Hindlimb muscle (tissue), 1 donor: ENCODE results near the gene BFSP2. TPM values are rescaled to one million over a fixed set of nuclear protein-coding genes. Genes with fewer than 3 reads are reported as not detected.
"Not testable (repeated sequence)": the region's sequence is repeated elsewhere in the genome, so short reads cannot be mapped to it uniquely, and the experiment has no call there.

Experiments
- DNase-seq: peaks from one replicate; pipeline ENCODE4 v3.0.0-alpha.2; 2013
- polyA plus RNA-seq: library from polyadenylated mRNA; unstranded; fragments of 120-200 nt; gene quantifications from one replicate; pipeline ENCODE4 v1.2.1, GENCODE V29; 2013; ENCODE audit not compliant: insufficient read length

BFSP2 gene
- polyA plus RNA-seq, 1 donor: not detected

- no peak for DNase-seq
Measured at GRCh38 chr3:133457465-133458067, 57.7 kb downstream of the BFSP2 start.

DNA sequence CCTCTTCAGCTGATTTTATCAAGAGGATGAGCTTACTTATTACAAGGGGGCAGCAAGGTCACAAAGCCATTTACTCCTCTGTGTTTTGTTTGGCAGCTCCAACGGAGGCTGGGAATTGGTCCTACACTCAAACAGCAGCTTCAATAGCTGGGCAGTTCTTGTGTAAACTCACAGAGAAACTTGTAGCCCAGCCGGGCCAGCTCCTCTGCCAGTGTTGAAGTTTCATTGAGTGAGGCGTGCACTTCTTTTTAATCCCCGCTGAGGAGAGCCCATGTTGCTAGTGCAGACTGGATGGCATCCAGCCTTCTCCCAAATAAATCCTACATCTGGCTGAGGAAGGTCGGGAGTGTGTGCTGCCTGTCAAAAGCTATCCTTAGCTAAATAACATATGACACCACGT lies 59.5 kb downstream of the BFSP2 start:
- DNase-seq: peak; percentile 42

GRCh38 chr3:133460809-133461208 lies 61.0 kb downstream of the BFSP2 start:
- DNase-seq: no peak

DNA sequence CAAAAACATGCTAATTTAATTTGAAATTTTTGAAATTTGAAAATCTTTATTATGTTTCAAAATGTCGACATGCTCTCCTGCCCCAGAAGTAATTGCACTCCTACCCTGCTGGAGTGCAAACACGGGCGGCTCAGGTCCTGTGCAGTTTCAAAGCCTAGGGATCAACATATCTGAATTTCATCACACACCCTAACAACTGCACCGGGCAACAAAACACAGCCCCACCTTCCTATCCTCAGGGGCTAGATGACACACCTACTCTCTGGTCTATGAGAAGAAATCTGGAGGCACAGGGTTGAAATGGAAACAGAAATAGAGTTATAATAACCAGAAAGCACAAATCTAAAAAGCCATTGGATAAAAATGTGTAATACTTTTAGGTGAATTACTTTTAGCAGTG lies 61.4 kb downstream of the BFSP2 start:
- no peak for DNase-seq

GRCh38 chr3:133463347-133463860 lies 63.5 kb downstream of the BFSP2 start:
- no peak for DNase-seq

DNA sequence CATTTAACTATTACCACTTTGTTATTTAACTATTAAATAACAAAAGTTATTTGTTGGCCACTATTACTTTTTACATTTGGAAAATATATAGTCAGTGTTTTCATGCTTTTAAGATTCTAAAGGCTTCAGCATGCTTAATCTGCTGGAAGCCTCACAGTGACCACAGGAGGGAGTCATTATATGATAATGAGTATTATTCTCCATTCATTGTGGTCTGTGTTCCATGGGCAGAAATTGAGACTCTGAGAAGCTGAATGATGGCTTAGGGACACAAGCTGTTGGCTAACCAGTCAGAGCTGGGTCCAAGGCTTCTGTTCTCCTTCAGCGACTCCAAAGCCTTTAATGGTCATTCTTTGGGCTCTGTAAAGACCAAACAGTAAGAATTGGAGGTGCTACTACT lies 64.7 kb downstream of the BFSP2 start:
- DNase-seq: no peak

DNA sequence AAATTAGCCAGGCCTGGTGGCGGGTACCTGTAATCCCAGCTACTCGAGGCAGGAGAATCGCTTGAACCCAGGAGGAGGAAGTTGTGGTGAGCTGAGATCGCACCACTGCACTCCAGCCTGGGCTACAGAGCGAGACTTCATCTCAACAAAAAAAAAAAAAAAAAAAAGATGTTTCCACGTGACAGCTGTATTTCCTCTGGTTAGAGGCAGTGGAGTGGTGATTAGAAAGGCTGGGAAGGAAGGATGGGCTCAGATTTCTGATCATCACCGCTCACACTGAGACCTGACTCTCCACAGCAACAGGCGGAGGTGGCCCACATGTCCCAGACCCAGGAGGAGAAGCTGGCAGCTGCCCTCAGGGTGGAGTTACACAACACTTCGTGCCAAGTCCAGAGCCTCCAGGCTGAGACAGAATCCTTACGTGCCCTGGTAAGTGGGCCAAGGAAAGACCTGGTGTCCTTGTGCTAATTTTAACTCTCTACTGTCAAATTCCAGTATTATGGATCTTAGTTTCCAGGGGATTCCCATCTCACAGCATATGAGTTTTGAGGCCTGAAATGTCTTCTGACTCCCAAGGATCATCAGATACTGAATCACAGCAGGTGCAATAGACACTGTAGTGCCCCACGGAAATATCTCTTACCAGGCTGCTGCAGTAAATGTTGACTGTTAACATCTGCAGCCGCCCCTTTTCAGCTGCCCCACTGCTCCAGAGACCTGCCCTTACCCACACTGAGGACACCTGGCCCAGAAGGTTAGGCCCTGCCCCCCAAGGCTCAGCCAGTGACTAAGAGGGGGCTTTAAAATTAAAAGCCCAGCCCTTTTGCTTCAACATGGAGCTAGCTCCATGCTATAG lies 66.9 kb downstream of the BFSP2 start:
- DNase-seq: no peak

GRCh38 chr3:133467780-133468179 lies 67.9 kb downstream of the BFSP2 start:
- no peak for DNase-seq

DNA sequence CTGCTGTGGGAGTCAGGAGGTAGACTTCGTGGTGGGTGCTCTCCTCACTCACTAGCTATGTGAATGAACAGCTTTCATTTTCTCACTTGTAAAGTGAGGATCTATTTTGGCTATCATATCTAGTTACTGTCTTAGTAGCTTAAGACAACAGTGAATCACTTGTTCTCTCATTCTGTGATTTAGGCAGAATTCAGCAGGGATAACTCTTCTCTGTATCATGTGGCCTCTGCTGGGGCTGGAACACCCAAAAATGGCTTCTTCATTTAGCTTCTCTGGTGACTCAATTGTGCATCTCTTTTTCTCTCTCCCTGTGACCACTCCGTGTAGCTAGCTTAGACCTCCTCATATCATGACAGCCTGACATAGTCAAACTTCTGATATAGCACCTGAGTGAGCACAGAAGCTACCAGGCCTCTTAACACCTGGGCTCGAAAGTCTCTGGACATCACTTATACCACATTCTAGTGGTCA lies 68.4 kb downstream of the BFSP2 start:
- DNase-seq: no peak

GRCh38 chr3:133469140-133469731 lies 69.4 kb downstream of the BFSP2 start:
- DNase-seq: no peak

- DNase-seq: no peak
Measured at GRCh38 chr3:133472242-133472641, 72.4 kb downstream of the BFSP2 start.

- DNase-seq: no peak
Measured at GRCh38 chr3:133472889-133473288, 73.0 kb downstream of the BFSP2 start.

GRCh38 chr3:133473472-133474191 lies 73.8 kb downstream of the BFSP2 start:
- not testable (repeated sequence) for DNase-seq

DNA sequence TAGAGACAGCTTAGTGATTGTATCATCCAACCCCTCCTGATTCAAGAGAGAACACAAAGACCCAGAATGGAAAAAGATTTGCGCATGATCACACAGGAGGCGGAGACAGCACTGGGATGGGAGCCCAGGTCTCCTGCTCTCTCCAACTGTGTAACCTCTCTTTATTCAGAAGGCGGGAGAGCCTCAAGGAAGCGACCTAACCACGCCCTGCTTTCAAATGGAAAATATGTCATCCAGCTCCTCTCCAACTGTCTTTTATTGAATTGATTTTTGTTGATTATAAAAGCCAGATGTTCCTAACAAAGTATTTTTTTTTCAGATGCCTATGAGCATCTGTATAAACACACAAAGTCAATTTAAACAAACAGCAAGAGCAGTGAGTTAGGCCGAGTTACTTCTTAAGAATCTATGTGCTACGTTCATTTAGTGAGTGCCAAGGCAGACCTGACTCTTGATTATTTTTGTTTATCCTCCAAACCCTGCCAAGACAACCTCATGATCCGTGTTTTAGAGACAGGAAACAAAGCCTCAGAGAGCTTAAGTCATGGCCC lies 74.5 kb downstream of the BFSP2 start:
- peak; percentile 95 for DNase-seq

GRCh38 chr3:133474817-133475216 lies 75.0 kb downstream of the BFSP2 start:
- peak; percentile 27 for DNase-seq

DNA sequence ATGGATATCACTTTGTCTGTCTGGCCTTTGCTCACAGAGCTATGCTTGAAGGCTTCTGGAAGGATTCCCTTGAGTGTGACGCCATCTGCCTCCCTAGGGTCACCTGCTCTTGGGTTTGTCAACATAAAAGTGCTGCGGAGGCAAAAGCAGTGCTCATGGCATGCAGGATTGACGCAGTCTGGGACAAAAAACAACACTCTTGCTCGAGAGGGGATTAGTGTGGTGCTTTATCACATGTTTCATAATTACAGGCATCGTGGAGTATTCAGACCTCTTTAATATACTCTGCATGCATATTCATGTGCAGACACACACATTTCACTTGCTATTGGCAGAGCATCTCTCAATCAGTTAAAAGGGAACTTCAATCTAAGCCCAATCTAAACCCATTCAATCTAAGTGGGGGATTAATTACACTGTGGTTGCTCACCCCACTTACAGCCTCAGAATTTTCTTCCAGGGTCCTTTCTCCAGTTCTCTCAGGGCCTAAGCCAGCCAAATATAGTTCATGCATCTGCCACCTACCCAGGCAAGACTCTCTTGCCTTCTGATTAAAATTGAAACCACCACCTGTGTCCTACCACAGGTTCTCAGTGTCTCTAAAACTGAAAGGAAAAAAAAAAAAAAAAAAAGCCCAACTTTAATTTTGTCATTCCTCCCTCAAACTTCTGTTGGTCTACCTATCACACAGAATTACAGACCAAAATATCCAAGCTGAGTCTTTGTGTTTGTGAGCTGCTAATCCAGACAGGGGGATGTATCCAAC lies 75.6 kb downstream of the BFSP2 start:
- no peak for DNase-seq

GRCh38 chr3:133476971-133477375 lies 77.1 kb downstream of the BFSP2 start:
- DNase-seq: no peak

DNA sequence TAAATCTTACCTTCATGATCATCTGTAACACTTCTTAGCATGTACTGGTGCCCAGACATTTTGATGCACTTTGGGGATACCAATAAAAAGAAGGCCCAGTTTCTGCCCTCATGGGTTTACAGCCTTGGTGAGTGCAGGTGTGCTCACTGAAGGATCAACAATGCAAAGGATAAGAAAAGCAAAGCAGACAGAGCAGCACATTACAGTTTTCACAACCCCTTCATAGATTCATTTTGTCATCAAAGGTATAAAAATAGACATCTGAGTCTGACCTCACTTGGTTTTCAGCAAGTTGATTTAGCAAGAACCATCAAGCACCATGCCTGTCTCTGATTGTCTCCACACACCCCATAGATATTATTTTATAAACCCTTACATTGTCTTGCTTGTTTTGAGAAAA lies 77.6 kb downstream of the BFSP2 start:
- no peak for DNase-seq

- DNase-seq: no peak
Measured at GRCh38 chr3:133478624-133479023, 78.8 kb downstream of the BFSP2 start.

GRCh38 chr3:133479401-133479800 lies 79.5 kb downstream of the BFSP2 start:
- no peak for DNase-seq

DNA sequence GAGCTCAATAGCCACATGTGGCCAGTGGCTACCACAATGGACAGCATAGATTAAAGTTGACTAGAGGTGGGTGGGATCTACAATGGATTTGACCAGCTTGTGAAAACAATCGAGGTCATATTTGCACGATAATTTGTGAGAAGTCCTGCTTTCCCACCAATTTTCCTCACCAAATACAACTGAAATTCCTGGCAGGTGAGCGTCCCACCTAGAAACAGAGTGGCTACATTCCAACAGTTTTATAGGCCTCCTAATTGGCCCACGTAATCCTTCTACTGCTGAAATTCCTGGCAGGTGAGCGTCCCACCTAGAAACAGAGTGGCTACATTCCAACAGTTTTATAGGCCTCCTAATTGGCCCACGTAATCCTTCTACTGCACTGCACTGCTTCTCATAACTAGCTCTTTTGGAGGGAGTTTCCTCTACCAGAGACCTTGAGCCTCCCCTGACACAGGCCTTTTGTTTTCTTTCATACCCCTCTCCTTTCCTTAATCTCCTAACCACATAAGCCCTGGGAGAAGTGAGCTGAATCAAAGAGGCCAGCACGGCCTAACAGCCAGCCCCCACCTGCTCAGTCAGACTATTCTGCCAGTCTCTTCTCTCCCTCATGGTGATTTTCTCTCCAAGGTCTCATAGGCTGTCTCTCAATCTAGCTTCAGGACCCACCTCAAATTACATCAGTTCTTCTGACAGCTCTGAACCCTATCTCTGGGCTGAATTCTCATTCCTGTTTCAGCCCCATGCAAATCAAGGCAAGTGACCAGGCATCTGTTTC lies 80.2 kb downstream of the BFSP2 start:
- DNase-seq: no peak
